B cell (primary cell): Measurements from ENCODE around the gene NUP155. TPM values are rescaled to one million over a fixed set of nuclear protein-coding genes. Genes with fewer than 3 reads are reported as not detected.

Source experiments
- ATAC-seq: fragments of 200-7000 bp; cut with Tn5 transposase; one replicate; pipeline ENCODE4 v1.10.0; 2021; ENCODE audit warnings: low read depth, mild to moderate bottlenecking, moderate number of reproducible peaks, moderate library complexity
- CTCF ChIA-PET: fragments of 350-600 bp; sonication (Branson Sonifier 250); formaldehyde crosslinking; loops from one replicate; lab custom pipeline; 2021; ENCODE audit warnings: antibody characterized with exemption, inconsistent platforms; lab: Charles Lee
- POLR2A ChIA-PET: fragments of 350-600 bp; sonication (Branson Sonifier 250); formaldehyde crosslinking; loops from one replicate; lab custom pipeline; 2021; ENCODE audit warnings: antibody characterized with exemption; lab: Charles Lee
- DNase-seq: peaks from one replicate; pipeline ENCODE4 v3.0.0; 2013
- H2AFZ ChIP-seq: 2 replicates; pipeline ENCODE4 v1.6.1; 2012; ENCODE audit warnings: mild to moderate bottlenecking, low read depth, low read length; ENCODE audit not compliant: insufficient read depth, poor library complexity, severe bottlenecking
- H3K27ac ChIP-seq, 2 donors: 1 replicate in 1 of 2; 2 replicates in 1 of 2; pipeline ENCODE4 v1.5.1; 2012 to 2013; ENCODE audit warnings: low read length in 2 of 2, mild to moderate bottlenecking in 2 of 2, moderate library complexity in 1 of 2
- H3K27me3 ChIP-seq, 4 experiments: fragments of 200-600 bp in 1 of 4; sonication (generic) in 1 of 4; replicated peaks in 1 of 4; 1 replicate in 2 of 4; 2 replicates in 2 of 4; pipeline versions ENCODE4 v1.6.1 to v1.7.0; 2013 to 2016; ENCODE audit warnings: low read length in 3 of 4, mild to moderate bottlenecking in 2 of 4, mixed read lengths in 1 of 4, moderate library complexity in 1 of 4; ENCODE audit not compliant: insufficient read depth in 4 of 4, control insufficient read depth in 3 of 4; ENCODE audit errors: control extremely low read depth in 1 of 4
- H3K36me3 ChIP-seq, 2 experiments: replicated peaks in 1 of 2; 1 replicate in 1 of 2; 2 replicates in 1 of 2; pipeline versions ENCODE4 v1.6.1 to v1.7.1; 2013; ENCODE audit warnings: low read length in 1 of 2; ENCODE audit not compliant: insufficient read depth in 2 of 2, control insufficient read depth in 1 of 2; ENCODE audit errors: control extremely low read depth in 1 of 2, extremely low read depth in 1 of 2
- H3K4me1 ChIP-seq, 2 donors: fragments of 200-600 bp in 1 of 2; sonication (generic) in 1 of 2; 1 replicate in 1 of 2; 2 replicates in 1 of 2; pipeline versions ENCODE4 v1.5.1 to v1.6.1; 2013 to 2017; ENCODE audit warnings: low read length in 2 of 2; ENCODE audit not compliant: control insufficient read depth in 2 of 2, insufficient read depth in 2 of 2
- H3K4me2 ChIP-seq: replicated peaks from 2 replicates; pipeline ENCODE3; 2012; ENCODE audit warnings: mild to moderate bottlenecking, low read depth, low read length; ENCODE audit not compliant: poor library complexity, severe bottlenecking
- H3K4me3 ChIP-seq, 5 experiments: fragments of 200-600 bp in 1 of 5; sonication (generic) in 1 of 5; 1 replicate in 3 of 5; 2 replicates in 2 of 5; pipeline versions ENCODE4 v1.5.1 to v1.7.0; 2011 to 2016; ENCODE audit warnings: low read length in 4 of 5, mild to moderate bottlenecking in 4 of 5, low read depth in 2 of 5, control low read depth in 1 of 5, moderate library complexity in 1 of 5; ENCODE audit not compliant: insufficient read depth in 1 of 5; ENCODE audit errors: control extremely low read depth in 1 of 5, extremely low read depth in 1 of 5
- H3K79me2 ChIP-seq: fragments of 200-600 bp; sonication (generic); one replicate; pipeline ENCODE4 v1.6.0; 2016; ENCODE audit warnings: low read length; ENCODE audit not compliant: control insufficient read depth, insufficient read depth
- H3K9ac ChIP-seq: fragments of 200-600 bp; sonication (generic); 2 replicates; pipeline ENCODE4 v1.6.1; 2017; ENCODE audit warnings: mild to moderate bottlenecking, low read length, moderate library complexity
- H3K9me3 ChIP-seq, 3 donors: one replicate each; pipeline versions ENCODE4 v1.6.1 to v1.7.1; 2013; ENCODE audit warnings: low read length in 2 of 3; ENCODE audit not compliant: control insufficient read depth in 2 of 3, insufficient read depth in 1 of 3; ENCODE audit errors: control extremely low read depth in 1 of 3
- H4K20me1 ChIP-seq: 2 replicates; pipeline ENCODE4 v1.6.0; 2012; ENCODE audit warnings: mild to moderate bottlenecking, low read length; ENCODE audit not compliant: insufficient read depth, control insufficient read depth, poor library complexity, severe bottlenecking
- H3K27ac Mint-ChIP-seq: one replicate; pipeline ENCODE4 v1.8.0; 2021; ENCODE audit warnings: mixed read lengths
- H3K27me3 Mint-ChIP-seq: one replicate; pipeline ENCODE4 v1.8.0; 2021; ENCODE audit warnings: mixed read lengths
- H3K4me1 Mint-ChIP-seq: one replicate; pipeline ENCODE4 v1.8.0; 2021; ENCODE audit warnings: mixed read lengths
- H3K4me3 Mint-ChIP-seq: one replicate; pipeline ENCODE4 v1.8.0; 2021; ENCODE audit warnings: mixed read lengths
- H3K9me3 Mint-ChIP-seq: one replicate; pipeline ENCODE4 v1.8.0; 2022; ENCODE audit warnings: mixed read lengths; ENCODE audit not compliant: insufficient read depth
- EZH2 ChIP-seq: IDR thresholded peaks from 2 replicates; pipeline ENCODE4 v1.6.1; 2012; ENCODE audit warnings: borderline replicate concordance, low read depth, mild to moderate bottlenecking, moderate library complexity, low read length; ENCODE audit not compliant: insufficient read depth, poor library complexity, severe bottlenecking
- WGBS: methylation state at CpG from one replicate; pipeline ENCODE4 v1.1.5; 2013; ENCODE audit warnings: missing lambda C conversion rate; ENCODE audit not compliant: insufficient coverage; 5-methylcytosine and 5-hydroxymethylcytosine counted together
- intact Hi-C: fragments of 100-400 bp; cut with micrococcal nuclease; formaldehyde crosslinking; loops from one replicate; pipeline ENCODE4 v1.10.0; 2022
- polyA plus RNA-seq: library from polyadenylated mRNA; depleted of rRNA; stranded (reverse); fragments of >200 nt; gene quantifications from 2 replicates; pipeline ENCODE4 v1.2.3, GENCODE V29; 2012
- total RNA-seq, 2 donors: library from RNA; stranded (reverse); fragments of 120-200 nt in 1 of 2; gene quantifications; 1 replicate in 1 of 2; 2 replicates in 1 of 2; pipeline versions ENCODE4 v1.2.3 to v1.2.4, GENCODE V29; 2013 to 2022
- TF ChIP-seq, protein P1 (sequence below): fragments of 200-600 bp; IDR thresholded peaks from one replicate; pipeline ENCODE4 v1.8.0; 2022; ENCODE audit warnings: antibody characterized with exemption, mild to moderate bottlenecking

Gene NUP155
- total and polyA plus RNA-seq, 2 donors (not counting 1 experiment from before 2014, with no cell fraction given): 6.0 to 33.8 TPM

DNA sequence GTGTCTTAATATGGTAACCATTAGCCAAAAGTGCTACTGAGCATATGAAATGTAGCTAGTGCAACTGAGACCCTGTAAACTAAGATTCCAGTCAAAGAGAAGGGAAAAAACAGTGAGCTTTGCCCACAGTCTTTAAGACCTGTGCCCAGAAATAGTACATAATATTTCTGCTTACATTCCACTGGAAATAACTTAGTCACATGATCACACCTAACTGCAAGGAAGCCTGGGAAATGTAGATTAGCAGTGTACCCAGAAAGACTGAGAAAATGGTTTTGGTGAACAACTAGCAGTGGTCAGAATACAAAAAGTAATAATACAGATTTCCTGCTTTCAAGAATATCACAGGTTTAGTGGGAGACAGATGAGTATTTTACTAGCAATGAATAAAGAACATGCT, 119.2 kb downstream of the NUP155 start:
- intact Hi-C loops: no loop called here
- Mint-ChIP-seq H3K4me1 (peaks cover 11% of the 10 kb centered on the region), H3K4me3 (no peak overlapping the region), H3K9me3 (no peaks in the 10 kb centered on the region), H3K27me3 (no peaks in the 10 kb centered on the region), H3K27ac (no peak overlapping the region)
- H4K20me1 ChIP-seq: no peaks in the 10 kb centered on the region
- TF ChIP-seq, protein P1, sequence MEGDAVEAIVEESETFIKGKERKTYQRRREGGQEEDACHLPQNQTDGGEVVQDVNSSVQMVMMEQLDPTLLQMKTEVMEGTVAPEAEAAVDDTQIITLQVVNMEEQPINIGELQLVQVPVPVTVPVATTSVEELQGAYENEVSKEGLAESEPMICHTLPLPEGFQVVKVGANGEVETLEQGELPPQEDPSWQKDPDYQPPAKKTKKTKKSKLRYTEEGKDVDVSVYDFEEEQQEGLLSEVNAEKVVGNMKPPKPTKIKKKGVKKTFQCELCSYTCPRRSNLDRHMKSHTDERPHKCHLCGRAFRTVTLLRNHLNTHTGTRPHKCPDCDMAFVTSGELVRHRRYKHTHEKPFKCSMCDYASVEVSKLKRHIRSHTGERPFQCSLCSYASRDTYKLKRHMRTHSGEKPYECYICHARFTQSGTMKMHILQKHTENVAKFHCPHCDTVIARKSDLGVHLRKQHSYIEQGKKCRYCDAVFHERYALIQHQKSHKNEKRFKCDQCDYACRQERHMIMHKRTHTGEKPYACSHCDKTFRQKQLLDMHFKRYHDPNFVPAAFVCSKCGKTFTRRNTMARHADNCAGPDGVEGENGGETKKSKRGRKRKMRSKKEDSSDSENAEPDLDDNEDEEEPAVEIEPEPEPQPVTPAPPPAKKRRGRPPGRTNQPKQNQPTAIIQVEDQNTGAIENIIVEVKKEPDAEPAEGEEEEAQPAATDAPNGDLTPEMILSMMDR: no peak
- no peak for TF ChIP-seq EZH2
- ChIA-PET CTCF (no interaction called here), POLR2A (no interaction called here)
- H3K9me3 ChIP-seq: peaks cover 0 to 3% (median 0%) of the 10 kb centered on the region in 3 donors
- H3K4me2 ChIP-seq: no peak overlapping the region
- DNase-seq (no peak), ATAC-seq (no peak)
- H3K4me3 ChIP-seq: no peak overlapping the region
- no peak overlapping the region for H3K9ac ChIP-seq
- peaks cover 0 to 11% of the 10 kb centered on the region in 2 donors for H3K4me1 ChIP-seq
- no peak overlapping the region for H2AFZ ChIP-seq
- H3K79me2 ChIP-seq: no peaks in the 10 kb centered on the region
- H3K27ac ChIP-seq: no peak overlapping the region
- no peaks in the 10 kb centered on the region for H3K27me3 ChIP-seq
- no peaks in the 10 kb centered on the region for H3K36me3 ChIP-seq

DNA sequence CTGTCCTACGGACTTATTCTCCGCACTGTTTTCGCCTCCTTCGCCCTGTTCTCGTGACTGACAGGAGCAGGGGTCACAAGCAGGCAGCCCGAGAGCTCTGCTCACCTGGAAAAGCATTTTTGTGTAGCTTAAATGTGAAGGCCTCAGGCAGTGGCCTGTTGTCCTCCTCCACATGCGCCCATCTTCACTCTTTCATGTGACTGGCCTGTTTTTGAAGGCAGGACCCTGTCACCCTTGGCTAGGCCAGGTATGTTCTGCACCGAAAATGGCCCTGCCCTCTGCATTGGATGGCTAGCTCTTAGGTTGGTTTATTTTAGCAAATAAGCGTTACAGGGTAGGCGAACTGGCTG, 121.1 kb downstream of the NUP155 start:
- Histone ChIP-seq H3K9ac (peak overlapping the region; percentile 98), H2AFZ (peak overlapping the region; percentile 96), H4K20me1 (no peaks in the 10 kb centered on the region), H3K4me2 (peak overlapping the region; percentile 96), H3K36me3 (no peaks in the 10 kb centered on the region), H3K27me3 (no peaks in the 10 kb centered on the region), H3K4me3 (peak overlapping the region in 4 of 5 experiments; percentile 75 to 88 (median 79)), H3K27ac (peak overlapping the region in 1 of 2 donors; percentile 90), H3K9me3 (peaks cover 0 to 3% (median 0%) of the 10 kb centered on the region in 3 donors), H3K79me2 (no peaks in the 10 kb centered on the region), H3K4me1 (peaks cover 0 to 11% of the 10 kb centered on the region in 2 donors)
- WGBS: 79% methylated on average over 9 of the region's 10 CpGs
- Mint-ChIP-seq H3K27me3 (no peaks in the 10 kb centered on the region), H3K9me3 (no peaks in the 10 kb centered on the region), H3K4me1 (peaks cover 11% of the 10 kb centered on the region), H3K27ac (peak overlapping the region; percentile 87), H3K4me3 (peak overlapping the region; percentile 95)
- DNase-seq (no peak), ATAC-seq (no peak)
- ChIA-PET CTCF (no interaction called here), POLR2A (interaction anchor here (0.5 kb wide), 1 partner anchor 25 kb away, joined by 13 read pairs; no protein-coding TSS in a partner anchor)
- intact Hi-C loops: loop anchor here (5.0 to 10.0 kb wide), 2 partner anchors 65 to 128 kb away; partner anchors contain the start of gene WDR70
- TF ChIP-seq EZH2: no peak
- TF ChIP-seq, protein P1: no peak
